B cell (primary cell): ENCODE results near the gene RCHY1. TPM values are rescaled to one million over a fixed set of nuclear protein-coding genes. Genes with fewer than 3 reads are reported as not detected.

Experiments used
- ATAC-seq: fragments of 200-7000 bp; cut with Tn5 transposase; one replicate; pipeline ENCODE4 v1.10.0; 2021; ENCODE audit warnings: low read depth, mild to moderate bottlenecking, moderate number of reproducible peaks, moderate library complexity
- CTCF ChIA-PET: fragments of 350-600 bp; sonication (Branson Sonifier 250); formaldehyde crosslinking; loops from one replicate; lab custom pipeline; 2021; ENCODE audit warnings: antibody characterized with exemption, inconsistent platforms; lab: Charles Lee
- POLR2A ChIA-PET: fragments of 350-600 bp; sonication (Branson Sonifier 250); formaldehyde crosslinking; loops from one replicate; lab custom pipeline; 2021; ENCODE audit warnings: antibody characterized with exemption; lab: Charles Lee
- DNase-seq: peaks from one replicate; pipeline ENCODE4 v3.0.0; 2013
- H2AFZ ChIP-seq: 2 replicates; pipeline ENCODE4 v1.6.1; 2012; ENCODE audit warnings: mild to moderate bottlenecking, low read depth, low read length; ENCODE audit not compliant: insufficient read depth, poor library complexity, severe bottlenecking
- H3K27ac ChIP-seq, 2 donors: 1 replicate in 1 of 2; 2 replicates in 1 of 2; pipeline ENCODE4 v1.5.1; 2012 to 2013; ENCODE audit warnings: low read length in 2 of 2, mild to moderate bottlenecking in 2 of 2, moderate library complexity in 1 of 2
- H3K27me3 ChIP-seq, 4 experiments: fragments of 200-600 bp in 1 of 4; sonication (generic) in 1 of 4; replicated peaks in 1 of 4; 1 replicate in 2 of 4; 2 replicates in 2 of 4; pipeline versions ENCODE4 v1.6.1 to v1.7.0; 2013 to 2016; ENCODE audit warnings: low read length in 3 of 4, mild to moderate bottlenecking in 2 of 4, mixed read lengths in 1 of 4, moderate library complexity in 1 of 4; ENCODE audit not compliant: insufficient read depth in 4 of 4, control insufficient read depth in 3 of 4; ENCODE audit errors: control extremely low read depth in 1 of 4
- H3K36me3 ChIP-seq, 2 experiments: replicated peaks in 1 of 2; 1 replicate in 1 of 2; 2 replicates in 1 of 2; pipeline versions ENCODE4 v1.6.1 to v1.7.1; 2013; ENCODE audit warnings: low read length in 1 of 2; ENCODE audit not compliant: insufficient read depth in 2 of 2, control insufficient read depth in 1 of 2; ENCODE audit errors: control extremely low read depth in 1 of 2, extremely low read depth in 1 of 2
- H3K4me1 ChIP-seq, 2 donors: fragments of 200-600 bp in 1 of 2; sonication (generic) in 1 of 2; 1 replicate in 1 of 2; 2 replicates in 1 of 2; pipeline versions ENCODE4 v1.5.1 to v1.6.1; 2013 to 2017; ENCODE audit warnings: low read length in 2 of 2; ENCODE audit not compliant: control insufficient read depth in 2 of 2, insufficient read depth in 2 of 2
- H3K4me2 ChIP-seq: replicated peaks from 2 replicates; pipeline ENCODE3; 2012; ENCODE audit warnings: mild to moderate bottlenecking, low read depth, low read length; ENCODE audit not compliant: poor library complexity, severe bottlenecking
- H3K4me3 ChIP-seq, 5 experiments: fragments of 200-600 bp in 1 of 5; sonication (generic) in 1 of 5; 1 replicate in 3 of 5; 2 replicates in 2 of 5; pipeline versions ENCODE4 v1.5.1 to v1.7.0; 2011 to 2016; ENCODE audit warnings: low read length in 4 of 5, mild to moderate bottlenecking in 4 of 5, low read depth in 2 of 5, control low read depth in 1 of 5, moderate library complexity in 1 of 5; ENCODE audit not compliant: insufficient read depth in 1 of 5; ENCODE audit errors: control extremely low read depth in 1 of 5, extremely low read depth in 1 of 5
- H3K79me2 ChIP-seq: fragments of 200-600 bp; sonication (generic); one replicate; pipeline ENCODE4 v1.6.0; 2016; ENCODE audit warnings: low read length; ENCODE audit not compliant: control insufficient read depth, insufficient read depth
- H3K9ac ChIP-seq: fragments of 200-600 bp; sonication (generic); 2 replicates; pipeline ENCODE4 v1.6.1; 2017; ENCODE audit warnings: mild to moderate bottlenecking, low read length, moderate library complexity
- H3K9me3 ChIP-seq, 3 donors: one replicate each; pipeline versions ENCODE4 v1.6.1 to v1.7.1; 2013; ENCODE audit warnings: low read length in 2 of 3; ENCODE audit not compliant: control insufficient read depth in 2 of 3, insufficient read depth in 1 of 3; ENCODE audit errors: control extremely low read depth in 1 of 3
- H4K20me1 ChIP-seq: 2 replicates; pipeline ENCODE4 v1.6.0; 2012; ENCODE audit warnings: mild to moderate bottlenecking, low read length; ENCODE audit not compliant: insufficient read depth, control insufficient read depth, poor library complexity, severe bottlenecking
- H3K27ac Mint-ChIP-seq: one replicate; pipeline ENCODE4 v1.8.0; 2021; ENCODE audit warnings: mixed read lengths
- H3K27me3 Mint-ChIP-seq: one replicate; pipeline ENCODE4 v1.8.0; 2021; ENCODE audit warnings: mixed read lengths
- H3K4me1 Mint-ChIP-seq: one replicate; pipeline ENCODE4 v1.8.0; 2021; ENCODE audit warnings: mixed read lengths
- H3K4me3 Mint-ChIP-seq: one replicate; pipeline ENCODE4 v1.8.0; 2021; ENCODE audit warnings: mixed read lengths
- H3K9me3 Mint-ChIP-seq: one replicate; pipeline ENCODE4 v1.8.0; 2022; ENCODE audit warnings: mixed read lengths; ENCODE audit not compliant: insufficient read depth
- CTCF ChIP-seq: fragments of 200-600 bp; IDR thresholded peaks from one replicate; pipeline ENCODE4 v1.8.0; 2022; ENCODE audit warnings: antibody characterized with exemption, mild to moderate bottlenecking
- EZH2 ChIP-seq: IDR thresholded peaks from 2 replicates; pipeline ENCODE4 v1.6.1; 2012; ENCODE audit warnings: borderline replicate concordance, low read depth, mild to moderate bottlenecking, moderate library complexity, low read length; ENCODE audit not compliant: insufficient read depth, poor library complexity, severe bottlenecking
- WGBS: methylation state at CpG from one replicate; pipeline ENCODE4 v1.1.5; 2013; ENCODE audit warnings: missing lambda C conversion rate; ENCODE audit not compliant: insufficient coverage; 5-methylcytosine and 5-hydroxymethylcytosine counted together
- intact Hi-C: fragments of 100-400 bp; cut with micrococcal nuclease; formaldehyde crosslinking; loops from one replicate; pipeline ENCODE4 v1.10.0; 2022
- polyA plus RNA-seq: library from polyadenylated mRNA; depleted of rRNA; stranded (reverse); fragments of >200 nt; gene quantifications from 2 replicates; pipeline ENCODE4 v1.2.3, GENCODE V29; 2012
- total RNA-seq, 2 donors: library from RNA; stranded (reverse); fragments of 120-200 nt in 1 of 2; gene quantifications; 1 replicate in 1 of 2; 2 replicates in 1 of 2; pipeline versions ENCODE4 v1.2.3 to v1.2.4, GENCODE V29; 2013 to 2022

The RCHY1 gene
- total and polyA plus RNA-seq, 2 donors (not counting 1 experiment from before 2014, with no cell fraction given) = 19.8 to 33.3 TPM

- Histone ChIP-seq H3K9ac (peak overlapping the region; percentile 92), H3K27me3 (no peaks in the 10 kb centered on the region), H2AFZ (peak overlapping the region; percentile 12), H3K9me3 (no peaks in the 10 kb centered on the region), H3K4me3 (peak overlapping the region; percentile 76 to 94 (median 85)), H3K36me3 (peaks cover 4 to 10% of the 10 kb centered on the region in 2 experiments), H3K79me2 (peaks cover 68% of the 10 kb centered on the region), H3K4me1 (peaks cover 29 to 32% of the 10 kb centered on the region in 2 donors), H3K27ac (peak overlapping the region in 1 of 2 donors; percentile 20), H3K4me2 (peak overlapping the region; percentile 88), H4K20me1 (peaks cover 5% of the 10 kb centered on the region)
- Mint-ChIP-seq H3K27ac (peak overlapping the region; percentile 74), H3K4me3 (no peak overlapping the region), H3K27me3 (no peaks in the 10 kb centered on the region), H3K4me1 (peaks cover 39% of the 10 kb centered on the region), H3K9me3 (peaks cover 2% of the 10 kb centered on the region)
- WGBS = 37% methylated on average over 2 of the region's 6 CpGs
- ChIA-PET POLR2A (interaction anchor here (0.6 to 1.1 kb wide), 3 partner anchors 209 to 428 kb away, joined by 3 to 7 read pairs (median 3); partner anchors contain the start of gene NAAA), CTCF (interaction anchor here (1.3 kb wide), 1 partner anchor 21 kb away, joined by 3 read pairs; no protein-coding TSS in a partner anchor)
- intact Hi-C loops = loop anchor here (5.0 kb wide), 1 partner anchor 1565 kb away; the partner anchor contains the start of gene CCNI
- TF ChIP-seq EZH2 (no peak), CTCF (no peak)
- ATAC-seq (no peak), DNase-seq (peak; percentile 15)
These were observed 1.6 kb downstream of the RCHY1 start for GRCh38 chr4:75512386-75513211.
